Suppressor macrophage treated with lipopolysaccharide for 1 hour (primary cell): ENCODE results near the gene VRK2.
"Not testable (repeated sequence)": the region's sequence is repeated elsewhere in the genome, so short reads cannot be mapped to it uniquely, and the experiment has no call there.

Experiments used
- DNase-seq, 3 donors: peaks; one replicate each; pipeline ENCODE4 v3.0.0-alpha.2; 2020 to 2022

The VRK2 gene

GRCh38 chr2:58170334-58170933 is 123.8 kb downstream of the VRK2 start:
- not testable (repeated sequence) for DNase-seq

- DNase-seq, result not testable (repeated sequence)
These were observed 125.2 kb downstream of the VRK2 start for GRCh38 chr2:58171831-58172230.

GRCh38 chr2:58177187-58177586 is 130.6 kb downstream of the VRK2 start:
- not testable (repeated sequence) for DNase-seq

- not testable (repeated sequence) for DNase-seq
These were observed 133.6 kb downstream of the VRK2 start for GRCh38 chr2:58180175-58180574.

GRCh38 chr2:58180635-58181034 is 134.0 kb downstream of the VRK2 start:
- DNase-seq, result no peak

- DNase-seq, result peak in 1 of 3 donors; percentile 3
These were observed 135.9 kb downstream of the VRK2 start for GRCh38 chr2:58182527-58182926.

GRCh38 chr2:58186501-58186900 is 139.9 kb downstream of the VRK2 start:
- no peak for DNase-seq

- DNase-seq, result not testable (repeated sequence)
These were observed 140.4 kb downstream of the VRK2 start for GRCh38 chr2:58187022-58187421.

- DNase-seq, result no peak
These were observed 147.9 kb downstream of the VRK2 start for GRCh38 chr2:58194458-58194857.

- DNase-seq, result no peak
These were observed 149.1 kb downstream of the VRK2 start for GRCh38 chr2:58195662-58196061.

GRCh38 chr2:58197894-58198293 is 151.3 kb downstream of the VRK2 start:
- no peak for DNase-seq

GRCh38 chr2:58202404-58202803 is 155.8 kb downstream of the VRK2 start:
- DNase-seq, result no peak

- DNase-seq, result no peak
These were observed 156.4 kb downstream of the VRK2 start for GRCh38 chr2:58203018-58203417.

GRCh38 chr2:58204195-58204959 is 157.8 kb downstream of the VRK2 start:
- no peak for DNase-seq

GRCh38 chr2:58206785-58207184 is 160.2 kb downstream of the VRK2 start:
- no peak for DNase-seq

- no peak for DNase-seq
These were observed 160.6 kb downstream of the VRK2 start for GRCh38 chr2:58207189-58207588.
